ENCODE measurements around the gene ZNF423.

The ZNF423 gene

DNA sequence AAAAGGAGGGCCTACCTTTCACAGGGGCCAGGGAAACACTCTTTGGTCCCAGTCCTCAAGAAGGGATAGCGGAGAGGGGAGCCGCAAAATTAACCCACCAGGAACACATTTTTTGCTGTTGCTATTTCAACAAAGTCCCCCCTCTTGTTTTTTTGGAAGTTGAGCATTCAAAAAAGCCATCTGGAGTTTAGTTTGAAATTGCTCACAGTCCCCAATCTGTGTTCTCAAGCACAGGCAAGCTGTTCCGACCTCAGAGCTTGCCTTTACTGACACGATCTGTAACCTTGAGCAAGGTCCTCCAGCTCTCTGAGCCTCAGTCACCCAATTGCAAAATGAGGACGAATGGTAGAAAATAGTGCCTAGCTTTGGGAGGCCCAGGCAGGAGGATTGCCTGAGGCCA lies 131.1 kb downstream of the ZNF423 start:
- DNase-seq (ENCODE audit: low spot score): no peak

DNA sequence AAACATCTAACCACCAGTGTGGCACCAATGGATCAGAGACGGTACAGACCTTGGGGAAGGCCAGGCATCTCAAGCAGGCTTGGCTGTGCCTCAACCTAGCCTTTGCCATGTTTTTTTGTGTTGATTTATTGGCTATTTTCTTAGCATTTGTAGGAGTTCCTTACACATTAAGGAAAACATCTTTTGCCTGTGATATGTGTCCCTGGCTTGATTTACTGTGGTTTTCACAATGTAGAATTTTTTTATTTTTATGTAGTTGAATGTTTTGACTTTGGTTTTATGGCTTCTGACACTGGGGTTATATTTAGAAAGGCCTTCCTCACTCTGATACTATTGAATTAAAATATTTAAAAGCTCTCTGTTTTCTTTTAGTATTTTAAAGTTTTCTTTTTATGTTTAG lies 132.6 kb downstream of the ZNF423 start:
- no peak for DNase-seq (ENCODE audit: low spot score)

- DNase-seq (ENCODE audit: low spot score): no peak
These were observed 135.7 kb downstream of the ZNF423 start for GRCh38 chr16:49720225-49720624.

DNA sequence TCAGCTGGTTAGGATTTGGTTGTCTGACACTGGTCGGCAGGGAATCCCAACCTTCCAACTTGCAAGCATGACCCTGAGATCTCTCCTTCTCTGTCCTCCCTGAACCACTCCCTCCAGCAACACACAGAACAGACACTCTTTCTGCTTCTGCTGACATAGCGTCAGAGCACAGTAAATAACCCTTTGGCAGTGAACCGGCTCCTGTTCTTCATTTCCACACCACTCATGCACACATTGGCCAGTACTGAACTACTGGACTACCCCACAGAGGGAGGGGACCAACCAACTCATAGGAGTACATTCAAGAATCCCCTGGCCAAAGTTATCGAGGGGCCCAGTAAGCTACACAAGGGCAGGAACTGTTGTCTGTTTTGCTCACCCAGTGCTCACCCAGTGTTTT lies 138.2 kb downstream of the ZNF423 start:
- DNase-seq (ENCODE audit: low spot score): no peak

GRCh38 chr16:49716339-49716934 lies 139.5 kb downstream of the ZNF423 start:
- no peak for DNase-seq (ENCODE audit: low spot score)

GRCh38 chr16:49713770-49714169 lies 142.1 kb downstream of the ZNF423 start:
- no peak for DNase-seq (ENCODE audit: low spot score)

DNA sequence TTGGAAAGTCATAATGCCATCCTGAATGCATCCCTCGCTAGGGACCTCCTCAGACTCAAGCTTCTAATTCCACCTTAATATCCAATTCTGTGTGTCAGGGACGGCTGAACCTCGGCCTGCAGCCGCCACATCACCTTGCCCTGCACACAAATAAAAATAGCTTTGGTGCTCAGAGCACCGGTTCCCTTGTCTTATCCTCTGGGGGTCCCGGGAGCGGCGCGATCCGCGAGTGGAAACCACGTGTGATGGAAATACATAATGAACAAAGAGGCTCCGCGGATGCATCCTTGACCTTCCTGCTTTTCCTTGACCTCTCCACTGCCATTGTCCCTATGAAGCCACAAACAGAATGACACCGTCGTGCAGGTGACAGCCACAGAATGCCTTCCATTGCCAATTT lies 143.4 kb downstream of the ZNF423 start:
- no peak for DNase-seq (ENCODE audit: low spot score)

DNA sequence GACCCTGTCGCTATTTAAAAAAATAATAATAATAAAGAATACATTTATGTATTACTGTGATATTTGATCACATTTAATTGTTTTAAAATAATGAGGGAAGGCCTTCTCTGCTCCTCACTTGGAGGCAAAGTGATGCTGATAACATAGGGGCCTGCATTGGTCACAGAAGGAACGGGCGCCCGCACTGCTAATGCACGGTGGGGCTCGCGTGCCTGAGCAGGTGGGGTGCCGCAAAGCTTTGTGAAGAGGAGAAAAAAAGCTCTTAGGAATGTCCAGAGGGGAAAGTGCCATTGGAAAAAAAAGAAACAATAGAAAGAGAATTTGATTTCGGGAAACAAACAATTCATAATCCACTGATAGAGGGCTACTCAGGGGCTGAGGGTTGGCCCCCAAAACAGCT lies 143.8 kb downstream of the ZNF423 start:
- no peak for DNase-seq (ENCODE audit: low spot score)

DNA sequence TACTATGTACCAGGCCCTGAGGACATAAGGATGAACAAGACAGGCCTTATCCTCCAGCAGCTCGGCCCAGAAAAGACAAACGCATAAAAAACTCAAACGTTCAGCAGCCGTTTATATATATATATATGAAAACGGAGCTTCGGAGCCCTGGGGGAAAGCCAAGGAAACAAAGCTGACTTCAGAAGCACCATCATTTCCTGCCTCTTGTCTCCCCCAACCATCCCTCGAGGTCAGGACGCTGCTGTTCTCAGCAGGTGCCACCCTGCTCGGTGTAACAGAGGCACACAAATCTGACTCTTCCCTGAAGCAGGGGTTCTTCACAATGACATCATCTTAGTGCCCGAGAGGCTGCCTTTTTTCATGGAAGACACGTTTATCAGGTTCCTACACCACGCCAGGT lies 146.9 kb downstream of the ZNF423 start:
- DNase-seq (ENCODE audit: low spot score): no peak

- no peak for DNase-seq (ENCODE audit: low spot score)
These were observed 147.4 kb downstream of the ZNF423 start for GRCh38 chr16:49708491-49708890.

DNA sequence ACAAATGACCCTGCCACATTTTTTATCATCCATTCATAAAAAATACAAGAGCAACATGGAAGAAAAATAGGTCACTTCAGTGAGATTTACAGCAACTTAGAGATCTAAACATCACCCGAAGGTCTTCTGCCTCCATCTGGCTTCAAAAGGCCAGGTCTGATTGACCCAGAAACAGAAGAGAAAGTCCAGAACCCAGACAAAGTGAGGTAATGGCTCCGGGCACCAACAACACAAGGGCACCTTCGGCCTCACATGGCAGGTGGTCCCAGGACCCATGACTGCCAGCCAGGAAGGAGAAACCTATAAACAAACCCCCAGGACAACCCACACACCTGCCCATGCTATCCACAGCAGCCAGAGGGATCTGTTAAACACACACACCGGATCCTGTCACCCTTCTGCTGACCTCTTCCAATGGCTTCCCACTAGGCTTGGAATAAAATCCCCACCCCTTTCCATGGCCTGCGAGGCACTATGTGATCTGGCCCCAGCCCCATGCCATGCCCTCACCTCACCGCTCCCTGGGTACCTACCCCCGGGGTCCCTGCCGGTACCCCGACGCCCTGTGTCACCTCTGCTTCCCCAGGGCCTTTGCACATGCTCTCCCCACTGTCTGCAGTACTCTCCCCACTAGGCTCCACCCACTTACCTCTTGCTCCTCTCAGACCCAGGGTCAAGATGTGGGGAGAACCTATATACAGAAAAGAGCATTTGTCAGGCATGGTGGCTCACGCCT lies 149.1 kb downstream of the ZNF423 start:
- DNase-seq (ENCODE audit: low spot score): no peak

DNA sequence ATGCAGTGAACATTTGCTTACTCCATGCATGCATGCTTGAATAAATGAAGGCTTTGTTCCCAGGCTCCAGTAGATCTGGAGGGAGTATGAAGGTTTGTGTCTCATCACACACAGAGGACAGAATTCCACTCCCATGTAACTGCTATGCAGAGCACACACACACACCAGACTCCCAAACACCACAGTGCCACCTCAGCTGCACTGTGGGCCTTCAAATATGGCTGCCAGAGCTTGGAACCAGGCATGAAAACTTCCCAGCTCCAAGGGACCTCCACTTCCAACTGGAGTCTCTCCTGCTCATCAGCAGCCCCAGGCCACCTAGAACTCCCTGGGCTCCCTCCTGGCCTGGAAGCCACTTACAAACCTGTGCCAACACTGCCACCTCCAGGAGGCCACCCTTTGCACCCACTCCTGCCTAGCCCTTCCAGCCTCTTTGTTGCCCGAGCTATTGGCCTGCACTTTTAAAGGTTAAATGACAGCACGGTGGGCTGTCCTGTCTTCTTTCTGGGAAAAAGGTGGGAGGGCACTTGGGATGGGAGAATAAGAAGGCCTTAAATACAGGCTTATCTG lies 151.2 kb downstream of the ZNF423 start:
- no peak for DNase-seq (ENCODE audit: low spot score)

GRCh38 chr16:49703483-49703882 lies 152.4 kb downstream of the ZNF423 start:
- DNase-seq (ENCODE audit: low spot score): no peak

DNA sequence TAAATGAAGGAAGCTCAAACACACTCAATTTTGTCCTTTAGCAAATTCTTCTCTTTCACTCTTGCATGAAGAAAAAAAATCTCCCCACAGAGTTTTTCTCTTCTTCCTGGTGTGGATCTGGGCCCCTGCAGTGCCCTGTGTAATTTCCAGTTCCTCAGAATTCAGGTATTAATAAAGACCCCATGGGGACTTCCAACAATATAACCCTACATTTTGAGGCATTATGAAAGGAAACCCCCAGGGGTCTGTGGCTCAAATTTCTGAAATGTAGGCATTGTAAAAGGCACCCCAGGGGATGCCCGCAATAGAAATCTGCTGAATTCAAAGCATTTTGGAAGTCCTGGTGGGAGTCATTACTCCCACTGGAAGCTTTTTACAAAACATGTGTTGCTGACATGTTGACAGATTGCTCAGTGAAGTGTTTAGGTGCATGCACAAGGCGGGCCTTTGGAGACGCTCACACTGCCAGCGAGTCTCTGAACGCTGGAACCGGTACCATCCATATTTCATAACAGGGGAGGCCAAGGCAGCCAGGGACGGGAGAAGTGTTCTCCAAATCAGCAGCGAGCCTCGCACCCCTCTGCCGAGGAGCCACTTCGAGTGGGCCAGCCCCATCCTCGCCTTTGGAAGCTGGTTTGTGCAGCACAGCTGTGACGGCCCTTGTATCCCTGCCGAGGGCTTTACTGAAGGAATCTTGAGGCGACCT lies 154.0 kb downstream of the ZNF423 start:
- no peak for DNase-seq (ENCODE audit: low spot score)

- DNase-seq (ENCODE audit: low spot score): no peak
These were observed 154.7 kb downstream of the ZNF423 start for GRCh38 chr16:49701065-49701685.

DNA sequence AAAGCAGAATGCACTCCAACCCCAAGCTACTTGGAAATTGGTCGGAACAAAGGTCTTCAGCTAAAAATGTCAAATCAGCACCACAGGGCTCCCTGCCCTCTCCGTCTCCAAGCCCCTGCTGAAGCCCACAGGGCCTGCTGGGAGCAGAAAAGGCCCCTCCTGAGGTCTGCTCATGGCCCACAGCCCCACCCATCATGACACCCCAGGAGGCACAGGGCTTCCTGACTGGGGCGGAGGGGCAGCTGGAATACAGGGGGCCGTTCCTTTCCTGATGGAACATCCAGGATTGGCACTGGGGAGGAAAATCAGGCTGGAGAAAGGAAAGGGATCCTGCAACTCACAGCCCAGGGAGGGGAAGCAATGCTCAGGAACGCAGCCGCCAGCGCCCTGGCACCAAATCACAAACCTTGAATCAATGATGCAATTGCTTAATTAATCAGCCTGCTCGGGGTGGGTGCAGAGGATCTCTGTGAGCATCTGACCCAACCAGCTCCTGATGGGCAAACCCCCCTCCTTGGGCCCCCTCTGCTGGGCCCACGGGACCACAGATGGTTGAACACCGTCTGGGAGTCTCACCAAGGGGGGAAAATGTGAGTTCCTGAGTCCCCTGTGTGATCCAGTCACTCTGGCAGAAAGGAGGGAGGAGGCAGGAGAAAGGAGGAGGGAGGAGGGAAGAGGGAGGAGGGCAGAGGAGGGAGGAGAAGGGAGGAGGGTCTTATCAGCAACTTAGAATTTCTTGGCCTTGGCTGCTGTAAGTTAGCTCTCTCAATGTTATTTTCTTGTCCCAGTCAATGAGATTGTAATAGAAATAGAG lies 155.5 kb downstream of the ZNF423 start:
- no peak for DNase-seq (ENCODE audit: low spot score)

DNA sequence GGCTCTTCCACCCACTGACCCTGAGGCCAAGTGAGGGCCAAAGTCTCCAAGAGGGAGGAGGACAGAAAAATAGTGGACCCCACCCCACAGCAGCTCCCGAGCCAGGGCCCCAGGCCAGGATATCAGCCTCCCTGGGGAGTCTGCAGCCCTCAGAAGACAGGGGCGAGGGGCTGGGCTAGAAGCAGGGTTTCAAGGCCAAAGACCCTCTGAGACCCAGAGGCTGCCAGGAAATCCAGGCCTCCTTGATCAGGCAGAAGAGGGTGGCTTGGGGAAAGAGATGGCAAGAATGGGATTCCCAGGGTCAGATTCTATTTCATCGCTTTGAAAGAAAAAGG lies 156.1 kb downstream of the ZNF423 start:
- no peak for DNase-seq (ENCODE audit: low spot score)

GRCh38 chr16:49698931-49699840 lies 156.7 kb downstream of the ZNF423 start:
- DNase-seq (ENCODE audit: low spot score): no peak

GRCh38 chr16:49698453-49698815 lies 157.5 kb downstream of the ZNF423 start:
- DNase-seq (ENCODE audit: low spot score): no peak

- DNase-seq (ENCODE audit: low spot score): no peak
These were observed 158.1 kb downstream of the ZNF423 start for GRCh38 chr16:49697631-49698452.

All from germinal center (tissue), 1 donor.